HUDEP-2 (cell line): Measurements from ENCODE around the gene MIPEP.

ENCODE experiments used
- DNase-seq, 76 experiments: peaks; one replicate each; lab custom pipeline; 2025; ENCODE audit not compliant: unreplicated experiment in 76 of 76; lab: John Stamatoyannopoulos, UW

MIPEP gene

GRCh38 chr13:23811366-23812062, 77.7 kb downstream of the MIPEP start:
- DNase-seq, result peak in 1 of 76 experiments; percentile 17

GRCh38 chr13:23810685-23811240, 78.4 kb downstream of the MIPEP start:
- no peak for DNase-seq

DNA sequence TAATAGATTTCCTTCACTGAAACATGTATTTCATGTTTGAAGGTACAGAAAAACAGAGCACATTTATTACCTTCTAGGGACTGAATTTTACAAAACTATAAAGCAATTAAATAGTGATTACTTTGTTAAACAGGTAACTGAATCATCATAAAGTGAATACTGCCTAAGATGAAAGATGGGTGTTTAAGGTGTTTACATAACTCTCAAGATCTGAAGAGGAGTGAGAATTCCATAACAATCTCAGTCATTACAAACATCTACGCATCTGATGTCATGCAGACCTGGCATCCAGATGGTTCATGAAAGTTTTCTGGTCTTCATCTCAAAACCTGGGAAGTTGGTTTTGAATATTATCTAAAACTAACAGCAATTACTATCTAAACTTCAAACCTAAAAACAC, 80.4 kb downstream of the MIPEP start:
- no peak for DNase-seq

DNA sequence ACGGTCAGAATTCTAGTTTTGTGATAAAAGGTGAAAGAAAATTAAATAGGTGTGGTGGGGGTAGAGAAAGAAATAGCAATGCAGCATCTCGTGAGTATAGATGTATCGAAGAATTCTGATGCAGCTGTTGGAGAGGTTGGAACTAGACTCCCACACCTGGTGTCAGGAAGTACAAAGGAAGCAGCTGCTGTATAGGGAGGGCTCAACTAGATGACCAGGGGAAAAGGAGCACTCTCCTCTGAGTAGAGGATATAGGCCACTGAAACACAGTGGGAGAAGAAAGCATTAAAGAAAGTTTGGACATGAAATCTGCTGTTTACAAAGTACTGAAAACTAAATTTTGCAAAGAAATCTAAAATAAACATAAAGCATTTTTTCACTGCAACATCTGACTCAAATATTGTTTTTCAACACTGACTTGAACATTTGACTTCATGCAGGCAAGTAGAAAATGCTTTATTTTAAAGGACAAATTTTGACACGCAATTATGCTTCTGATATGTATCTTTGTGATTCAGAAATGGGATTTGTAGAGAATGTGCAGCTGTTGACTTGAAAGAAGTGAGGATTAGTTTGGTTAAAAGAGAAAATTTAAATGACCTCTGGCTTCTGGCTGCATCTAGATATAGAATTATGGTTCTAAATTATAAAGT, 82.2 kb downstream of the MIPEP start:
- DNase-seq, result no peak

GRCh38 chr13:23805821-23806220, 83.4 kb downstream of the MIPEP start:
- DNase-seq, result no peak

DNA sequence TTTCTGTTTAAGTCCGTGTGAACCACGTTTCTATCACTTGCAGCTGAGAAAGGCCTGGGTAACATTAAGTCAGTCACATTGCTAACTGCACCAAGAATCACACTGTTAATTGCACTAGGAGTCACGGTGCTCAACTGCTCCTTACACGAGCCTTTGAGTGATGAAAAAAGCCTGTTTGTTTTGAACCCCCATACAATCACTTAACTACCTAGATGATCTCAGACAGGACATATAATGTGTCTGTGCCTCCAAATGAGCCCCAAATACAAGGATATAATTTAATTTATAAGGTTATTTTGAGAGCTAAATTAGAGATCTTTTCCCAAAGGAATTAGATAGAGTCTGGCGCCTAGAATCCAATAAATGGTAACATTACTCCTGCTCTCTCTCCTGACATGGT, 84.1 kb downstream of the MIPEP start:
- no peak for DNase-seq

DNA sequence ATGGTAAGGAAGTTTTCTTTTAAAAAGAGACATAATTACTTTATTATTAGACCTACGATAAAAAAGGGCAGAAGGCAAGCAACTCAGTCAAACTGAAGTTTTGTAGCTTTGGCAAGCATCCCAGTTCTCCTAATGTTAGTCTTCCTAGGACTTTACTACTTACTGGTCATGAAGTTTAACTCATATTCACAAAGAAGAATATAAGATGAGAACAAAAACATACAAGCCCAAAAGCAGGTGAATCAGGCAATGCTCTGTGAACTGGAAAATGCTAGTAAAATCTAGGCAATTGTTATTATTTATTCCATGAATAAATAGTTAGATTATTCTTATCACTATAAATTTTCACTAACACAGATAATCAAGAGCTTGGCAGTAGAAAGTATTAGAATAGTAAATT, 85.0 kb downstream of the MIPEP start:
- DNase-seq, result no peak

GRCh38 chr13:23801141-23801540, 88.1 kb downstream of the MIPEP start:
- DNase-seq, result no peak

DNA sequence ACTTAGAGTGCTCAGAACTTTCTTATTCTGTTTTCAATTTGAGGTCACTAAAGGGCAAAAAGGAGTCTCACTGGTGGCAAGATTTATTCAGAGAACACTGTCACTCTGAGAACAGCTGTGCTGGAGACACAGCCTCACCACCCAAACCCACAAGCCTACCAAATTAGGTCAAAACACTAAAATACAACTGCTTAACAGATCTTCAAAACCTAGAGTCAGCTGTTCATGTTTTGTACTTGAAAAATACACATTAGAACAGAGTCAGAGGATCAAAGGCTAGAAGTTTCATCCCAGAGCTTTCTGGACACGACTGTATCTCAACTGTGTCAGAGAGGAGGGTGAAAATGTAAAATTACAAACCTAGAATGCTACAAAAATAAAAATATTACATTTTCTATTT, 89.3 kb downstream of the MIPEP start:
- no peak for DNase-seq

DNA sequence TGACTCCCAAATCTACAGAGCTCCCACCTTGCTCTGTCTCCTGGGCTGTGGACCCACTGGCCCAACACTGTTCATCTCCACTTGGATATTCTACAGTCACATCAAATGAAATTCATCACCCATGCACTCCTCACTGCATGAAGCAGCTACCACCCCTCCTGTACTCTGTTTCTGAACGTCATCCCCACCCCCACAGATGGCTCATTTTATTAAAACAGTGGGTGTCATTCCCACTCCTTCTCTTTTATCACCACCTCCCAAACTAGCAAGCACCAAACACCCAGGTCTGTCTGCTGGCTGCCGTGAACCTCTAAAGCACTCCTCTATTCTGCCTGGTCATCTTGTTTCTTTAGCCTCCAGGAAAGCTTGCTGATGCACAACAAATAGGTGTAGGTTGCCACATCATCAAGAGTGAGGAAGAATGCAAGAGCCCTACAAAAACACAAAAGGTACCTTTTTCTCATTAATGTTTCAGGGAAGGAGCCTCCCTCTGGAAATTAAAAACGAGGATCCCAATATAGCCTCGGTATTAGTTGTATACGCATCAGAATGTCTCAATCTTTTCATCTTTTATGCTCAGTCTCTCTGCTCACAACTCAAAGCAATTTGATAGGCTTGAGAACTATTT, 91.8 kb downstream of the MIPEP start:
- no peak for DNase-seq

DNA sequence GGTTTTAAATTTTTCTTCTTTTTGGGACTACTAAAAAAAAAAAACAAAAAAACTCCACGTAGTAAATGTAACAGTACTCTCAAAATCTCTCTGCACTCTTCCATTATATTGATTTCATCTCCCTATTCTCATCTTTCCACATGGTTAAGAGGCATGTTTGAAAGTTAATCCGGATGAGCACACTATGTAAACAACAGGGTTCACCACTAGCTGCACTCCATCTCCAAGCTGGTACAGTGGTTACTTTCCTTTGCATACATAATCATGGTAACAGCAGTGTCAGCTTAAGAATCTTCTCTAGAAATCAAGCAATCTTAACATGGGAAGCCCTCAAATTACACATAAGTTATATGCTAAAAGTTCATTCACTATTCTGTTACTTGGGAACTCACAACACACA, 92.6 kb downstream of the MIPEP start:
- DNase-seq, result no peak

DNA sequence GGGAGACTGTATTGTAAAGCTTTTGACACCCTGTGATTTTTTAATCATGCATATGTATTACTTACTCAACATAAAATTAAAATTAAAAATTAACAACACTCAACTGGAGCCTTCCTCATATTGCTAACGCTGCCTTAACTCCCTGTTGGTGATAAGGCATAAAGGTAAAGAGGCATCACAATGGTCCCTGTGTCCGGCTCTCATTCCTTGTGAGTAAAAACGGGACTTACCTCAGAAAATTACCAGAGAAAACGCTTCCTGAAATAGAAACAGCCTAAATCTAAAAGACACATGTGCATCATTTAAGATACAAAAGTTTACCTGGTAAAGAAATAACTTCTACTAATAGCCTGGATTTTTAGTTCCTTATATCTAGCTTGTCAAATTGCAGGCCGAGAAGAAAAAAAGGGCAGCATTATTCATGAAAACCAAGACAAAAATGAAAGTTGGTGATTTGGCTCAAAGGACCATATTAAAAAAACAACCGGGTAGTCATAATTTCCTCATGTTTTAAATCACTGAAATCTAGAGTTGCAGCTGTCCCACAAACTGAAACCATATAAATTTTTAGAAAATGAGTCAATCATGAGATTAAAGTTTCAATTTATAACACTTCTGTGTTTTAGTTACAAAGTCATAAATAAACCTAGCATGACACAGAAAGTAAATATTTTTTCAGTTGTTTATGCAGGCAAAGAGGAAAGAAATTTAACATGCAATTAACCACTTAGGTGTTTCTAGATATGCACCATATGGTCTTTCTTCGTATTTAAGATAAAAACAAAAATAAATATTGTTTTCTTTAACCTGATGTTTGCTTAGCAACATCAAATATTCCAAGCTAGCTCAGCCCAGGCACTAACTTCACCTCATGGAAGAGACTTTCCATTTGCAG, 94.7 kb downstream of the MIPEP start:
- no peak for DNase-seq

DNA sequence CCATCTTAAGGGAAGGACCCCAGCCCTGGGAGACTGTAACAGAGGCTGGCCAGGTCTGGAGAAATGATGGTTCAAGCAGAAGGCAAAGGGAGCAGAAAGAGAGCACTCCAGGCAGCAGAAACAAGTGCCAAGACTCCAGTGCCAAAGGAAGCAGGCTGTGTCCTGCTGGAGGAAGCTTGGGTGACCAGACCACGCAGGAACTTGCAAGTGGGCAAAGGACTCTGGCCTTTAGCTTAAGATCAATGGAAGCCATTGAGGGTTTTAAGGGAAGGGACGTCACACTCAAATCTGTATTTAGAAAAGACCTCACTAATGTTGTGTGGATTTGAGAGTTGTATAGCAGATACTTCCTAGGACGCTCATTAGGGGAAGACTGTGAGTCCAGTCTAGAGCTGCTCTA, 95.5 kb downstream of the MIPEP start:
- DNase-seq, result no peak

DNA sequence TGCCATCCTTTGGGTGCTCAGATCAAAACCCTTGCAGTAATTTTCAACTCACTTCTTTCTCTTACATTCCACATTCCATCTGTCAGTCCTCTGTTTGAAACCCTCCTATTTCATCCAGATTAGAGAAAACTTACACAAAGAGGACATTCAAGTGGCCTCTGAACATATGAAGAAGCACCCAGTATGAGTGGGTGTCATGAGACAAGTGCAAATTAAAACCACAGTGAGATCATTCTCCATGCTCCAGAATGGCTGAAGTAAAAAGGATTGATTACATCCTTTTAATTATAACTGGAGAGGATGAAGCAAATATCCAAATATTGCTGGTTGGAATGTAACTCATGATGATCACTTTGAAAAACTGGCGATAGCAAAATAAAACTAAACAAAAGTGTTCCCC, 96.5 kb downstream of the MIPEP start:
- DNase-seq, result no peak

DNA sequence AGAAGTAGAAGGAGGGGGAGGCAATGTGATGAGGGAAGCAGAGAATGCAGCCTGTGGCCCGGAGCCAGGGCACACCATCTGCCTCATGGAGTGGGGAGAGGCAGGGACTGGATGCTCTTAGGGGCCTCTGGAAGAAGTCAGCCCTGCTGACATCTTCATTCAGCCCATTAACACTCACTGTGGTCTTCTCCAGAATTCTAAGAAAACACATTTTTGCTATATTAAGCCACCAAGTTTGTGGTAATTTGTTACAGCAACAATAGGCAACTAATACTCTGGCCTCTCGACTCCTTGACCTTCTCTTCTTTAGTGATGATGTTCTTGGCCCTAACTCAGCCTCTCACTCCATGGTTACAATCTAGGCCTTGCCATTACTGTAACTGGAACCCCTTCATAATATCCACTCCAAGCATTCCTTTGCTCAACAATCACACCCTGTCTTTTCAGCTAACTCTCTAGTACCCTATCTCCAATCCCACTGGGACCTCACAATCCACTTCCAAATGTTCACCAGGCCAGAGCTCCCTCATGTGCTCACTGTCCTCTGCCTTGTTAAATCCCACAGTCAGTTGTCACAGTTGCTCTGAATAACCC, 98.5 kb downstream of the MIPEP start:
- DNase-seq, result no peak

DNA sequence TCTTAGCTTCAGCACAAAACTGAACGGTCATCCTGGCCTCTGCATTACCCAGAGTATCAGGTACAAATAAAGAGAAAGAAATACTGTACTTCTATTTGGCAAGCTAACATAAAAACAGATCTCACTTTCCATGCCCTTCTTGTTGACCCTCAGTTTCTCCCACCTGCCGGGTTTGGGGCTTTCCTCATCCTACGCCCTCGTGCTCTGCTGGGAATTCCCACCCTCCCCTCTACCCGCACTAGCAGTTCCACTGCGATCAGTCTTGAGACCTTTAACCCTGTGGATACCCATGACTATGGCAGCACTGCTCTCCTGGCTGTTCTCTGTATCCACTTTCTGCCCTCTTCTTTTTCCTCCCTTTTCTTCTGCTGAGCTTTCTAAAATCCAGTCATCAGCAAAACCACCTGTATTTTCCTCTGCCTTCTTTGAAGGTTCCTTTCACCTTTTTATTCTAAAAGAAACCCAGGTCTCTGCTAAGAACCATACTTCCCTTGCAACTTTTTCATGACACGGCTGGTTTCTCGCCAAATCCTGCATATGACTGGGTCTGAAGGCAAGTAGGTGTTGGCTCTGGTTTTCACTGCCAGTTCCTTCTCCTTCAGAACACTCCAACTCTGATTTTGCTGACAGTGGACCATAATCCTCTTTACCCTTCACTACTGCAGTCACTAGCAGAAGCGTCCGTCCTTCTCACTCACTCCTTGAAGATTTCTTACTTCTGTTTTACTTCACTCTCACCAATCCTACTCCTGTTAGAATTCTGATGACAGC, 99.4 kb downstream of the MIPEP start:
- DNase-seq, result no peak

- DNase-seq, result peak in 8 of 76 experiments; percentile 3 to 38 (median 26)
These were observed 100.7 kb downstream of the MIPEP start for GRCh38 chr13:23788459-23788858.

GRCh38 chr13:23787464-23787863, 101.7 kb downstream of the MIPEP start:
- DNase-seq, result no peak

- no peak for DNase-seq
These were observed 102.6 kb downstream of the MIPEP start for GRCh38 chr13:23786607-23787006.

DNA sequence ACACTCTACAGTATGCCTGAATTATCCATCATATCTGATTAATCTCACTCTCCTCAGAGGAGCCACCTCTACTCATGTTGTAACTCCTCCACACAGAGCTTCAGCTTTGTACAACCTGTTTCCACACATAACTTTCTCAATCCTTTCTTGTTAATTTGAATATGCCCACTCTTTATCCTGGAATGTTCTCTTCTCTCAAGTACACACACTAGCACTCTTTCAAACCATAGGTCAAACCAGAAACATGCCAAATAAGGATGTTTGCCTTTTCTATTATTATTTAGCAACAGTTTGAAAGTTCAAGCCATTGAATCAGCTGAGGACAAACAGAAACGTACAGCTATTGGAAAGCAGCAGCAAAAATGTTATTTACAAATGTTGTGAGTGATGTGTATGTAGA, 110.3 kb downstream of the MIPEP start:
- no peak for DNase-seq
